Left renal pelvis (tissue), 4 donors: ENCODE results near the gene GJD4. TPM values are rescaled to one million over a fixed set of nuclear protein-coding genes. Genes with fewer than 3 reads are reported as not detected.

ENCODE experiments used
- DNase-seq, 4 donors: peaks; one replicate each; pipeline ENCODE4 v3.0.0-alpha.2; 2013; ENCODE audit warnings: low read depth in 4 of 4, low spot score in 3 of 4
- polyA plus RNA-seq, 4 donors: library from polyadenylated mRNA; unstranded; fragments of 120-200 nt; gene quantifications; one replicate each; pipeline ENCODE4 v1.2.1, GENCODE V29; 2013; ENCODE audit not compliant: insufficient read length in 4 of 4

GJD4 gene
- polyA plus RNA-seq, 4 donors: 0.17 TPM; not detected in 3

DNA sequence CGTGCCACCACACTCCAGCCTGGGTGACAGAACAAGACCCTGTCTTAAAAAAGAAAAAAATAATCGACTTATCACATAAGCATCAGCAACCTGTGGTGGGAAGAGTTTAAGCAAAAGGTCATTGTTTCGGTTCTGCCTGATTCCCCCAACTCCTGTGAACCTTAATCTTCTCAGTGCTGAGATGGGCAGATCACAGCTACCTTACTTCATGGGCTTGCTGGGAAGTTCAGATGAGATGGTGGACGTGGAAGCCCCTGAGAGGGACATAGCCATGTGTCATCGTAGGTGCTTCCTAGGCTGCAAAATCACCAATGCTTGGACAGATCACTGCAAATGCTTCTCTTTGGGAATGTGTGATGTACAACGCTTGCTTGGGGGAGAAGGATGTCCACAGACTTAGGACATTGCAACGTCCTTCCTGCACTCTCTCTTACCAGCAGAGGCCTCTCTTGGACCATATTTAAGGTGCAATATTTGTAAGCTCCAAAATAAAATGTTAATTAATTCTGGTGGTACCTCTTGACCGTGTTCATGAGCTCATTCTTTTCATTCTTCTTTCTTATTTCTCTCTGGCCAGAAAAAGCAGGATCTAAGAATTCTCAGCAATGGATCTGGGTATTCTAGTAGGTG lies 8.6 kb downstream of the GJD4 start:
- no peak for DNase-seq

DNA sequence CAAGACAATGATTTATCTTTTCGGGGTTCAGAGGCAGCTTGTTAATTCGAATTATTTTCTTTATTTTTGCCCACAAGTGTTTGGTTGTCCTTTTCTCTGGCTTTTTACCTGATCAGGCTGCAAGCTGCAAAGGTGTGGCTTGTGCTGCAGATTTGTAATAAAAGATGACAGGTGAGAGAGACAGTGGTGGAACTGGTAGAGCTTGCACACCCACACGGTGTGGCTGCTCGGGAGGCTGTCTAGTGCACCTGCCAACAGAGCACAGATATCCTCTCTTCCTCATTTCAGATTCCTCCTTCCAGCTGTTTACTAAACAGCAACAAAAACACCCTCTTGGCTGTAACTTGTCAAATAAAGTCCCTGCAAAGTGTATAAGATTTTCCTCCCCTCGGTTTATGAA lies 9.2 kb downstream of the GJD4 start:
- DNase-seq: no peak

DNA sequence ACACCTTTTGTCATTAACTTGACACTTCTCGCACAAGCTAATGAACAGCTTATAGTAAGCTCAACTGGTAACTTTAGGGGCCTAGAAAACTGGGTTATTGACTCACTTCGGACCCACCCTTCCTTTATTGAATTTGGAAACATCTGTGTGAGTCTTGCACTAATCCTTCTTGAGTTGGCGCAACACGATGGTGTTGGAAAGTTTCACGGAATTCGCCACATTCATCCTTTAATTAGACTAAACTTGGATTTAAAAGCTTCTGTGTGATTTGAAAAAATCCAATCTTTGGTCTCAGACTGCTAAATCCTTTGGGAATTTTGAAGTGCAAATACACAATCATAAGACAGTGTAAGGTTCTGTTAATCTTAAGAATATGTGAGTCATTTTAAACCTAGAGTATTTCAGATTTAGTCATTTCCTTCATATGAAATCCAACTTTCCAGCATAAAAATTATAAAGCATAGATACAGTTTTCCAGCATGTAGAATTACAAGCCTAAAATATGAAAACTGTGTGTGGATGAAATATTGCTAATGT lies 21.9 kb downstream of the GJD4 start:
- no peak for DNase-seq

DNA sequence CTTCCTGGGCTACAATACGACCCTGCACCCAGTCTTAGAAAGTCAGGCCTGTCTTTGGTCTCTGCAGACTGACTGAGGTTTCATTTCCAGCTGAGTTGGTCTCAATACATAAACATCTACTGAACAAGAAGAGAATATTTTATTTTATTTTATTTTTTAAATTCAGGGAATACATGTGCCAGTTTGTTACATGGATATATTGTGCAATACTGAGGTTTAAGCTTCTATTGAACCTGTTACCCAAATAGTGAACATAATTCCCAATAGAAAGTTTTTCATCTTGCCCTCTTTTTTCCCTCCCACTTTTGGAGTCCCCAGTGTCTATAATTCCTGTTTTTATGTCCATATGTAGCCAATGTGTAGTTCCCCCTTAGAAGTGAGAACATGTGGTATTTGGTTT lies 26.3 kb downstream of the GJD4 start:
- no peak for DNase-seq

DNA sequence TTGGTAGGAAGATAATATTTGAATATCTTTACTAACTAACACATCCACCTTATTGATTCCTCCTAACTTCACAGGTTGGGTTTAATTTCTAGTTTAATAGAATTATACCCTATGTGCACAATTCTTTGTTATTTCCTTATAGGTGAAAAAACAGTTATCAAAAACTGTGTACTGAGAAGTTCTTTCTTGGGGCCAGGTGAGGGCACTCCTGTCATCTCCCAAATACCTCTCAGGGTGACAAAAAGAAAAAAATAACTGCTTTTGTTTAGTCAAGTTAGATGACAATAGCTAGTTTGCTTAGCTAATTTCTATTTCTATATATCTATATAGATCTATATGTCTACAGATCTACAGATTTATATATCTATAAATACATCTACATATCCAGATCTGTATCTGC lies 26.9 kb downstream of the GJD4 start:
- no peak for DNase-seq

DNA sequence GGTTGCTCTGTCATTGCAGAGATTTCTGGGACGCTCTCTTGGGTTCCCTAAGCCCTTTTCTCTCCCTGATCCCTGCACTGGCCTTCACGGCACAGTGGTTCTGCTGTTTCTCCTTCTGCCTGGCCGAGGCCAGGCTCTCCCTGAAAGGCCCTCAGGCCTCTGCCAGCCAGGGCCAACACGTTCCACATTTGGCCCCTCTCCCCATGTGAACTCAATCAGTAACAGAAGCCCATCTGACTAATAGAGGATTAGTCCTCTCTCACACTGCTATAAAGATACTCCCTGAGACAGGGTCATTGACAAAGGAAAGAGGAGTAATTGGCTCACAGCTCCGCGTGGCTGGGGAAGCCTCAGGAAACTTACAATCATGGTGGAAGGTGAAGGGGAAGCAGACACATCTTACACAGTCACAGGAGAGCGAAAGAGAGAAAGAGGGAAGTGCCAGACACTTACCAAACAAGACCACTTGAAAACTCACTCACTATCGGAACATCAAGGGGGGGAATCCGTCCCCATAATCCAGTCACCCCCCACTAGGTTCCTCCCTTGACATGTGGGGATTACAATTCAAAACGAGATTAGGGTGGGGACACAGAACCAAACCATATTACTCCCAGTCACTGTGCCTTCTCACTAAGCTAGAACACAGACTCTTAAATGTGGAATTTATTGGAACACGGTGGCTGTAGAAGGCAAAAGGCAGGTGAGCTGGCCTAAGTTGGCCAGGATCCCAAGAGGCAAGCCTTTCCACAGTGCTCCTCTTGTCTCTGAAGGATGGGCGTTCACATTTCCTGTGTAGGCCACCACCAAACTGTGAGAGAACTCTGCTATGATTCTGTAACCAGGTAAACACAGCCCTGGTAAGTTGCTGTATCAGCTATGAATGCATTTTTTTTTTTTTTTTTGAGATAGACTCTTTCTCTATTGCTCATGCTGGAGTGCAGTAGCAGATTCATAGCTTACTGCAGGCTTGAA lies 28.2 kb downstream of the GJD4 start:
- no peak for DNase-seq

DNA sequence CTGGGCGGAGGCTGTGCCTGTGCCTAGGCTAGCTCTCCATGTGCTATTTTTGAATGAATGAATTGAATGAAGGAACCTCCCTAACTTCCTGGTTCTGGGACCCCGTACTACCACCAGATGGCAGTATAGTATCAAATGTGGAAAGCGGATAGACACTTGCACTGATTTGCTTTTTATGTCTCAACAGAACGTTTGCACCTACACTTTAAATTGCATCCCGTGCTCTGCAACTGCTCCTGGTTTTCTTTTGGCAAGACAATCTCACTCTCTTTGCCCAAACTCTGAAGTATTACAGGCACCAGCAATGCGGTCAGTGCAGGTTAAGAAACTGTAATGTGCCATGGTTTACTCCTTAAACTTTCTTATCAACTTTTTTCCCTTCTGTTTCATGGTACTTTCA lies 30.4 kb downstream of the GJD4 start:
- DNase-seq: no peak

DNA sequence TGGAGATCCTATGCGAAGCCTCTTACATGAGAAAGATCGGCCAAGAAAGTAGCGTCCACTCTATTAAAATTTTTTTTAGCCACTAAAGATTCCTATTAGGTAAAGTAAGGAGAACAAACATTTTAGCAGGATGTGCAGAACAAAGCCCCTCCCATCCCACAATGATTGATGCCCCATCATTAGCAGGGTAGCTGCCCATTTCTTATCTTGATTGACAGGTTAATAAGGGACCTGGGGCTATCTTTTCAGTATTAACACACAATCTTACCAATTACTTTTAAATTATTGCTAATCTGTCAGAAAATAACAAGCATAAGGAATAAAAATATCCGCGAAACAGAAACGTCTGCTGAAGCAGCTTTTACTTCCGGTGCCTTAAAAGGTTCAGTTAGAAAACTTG lies 31.8 kb downstream of the GJD4 start:
- DNase-seq: no peak

DNA sequence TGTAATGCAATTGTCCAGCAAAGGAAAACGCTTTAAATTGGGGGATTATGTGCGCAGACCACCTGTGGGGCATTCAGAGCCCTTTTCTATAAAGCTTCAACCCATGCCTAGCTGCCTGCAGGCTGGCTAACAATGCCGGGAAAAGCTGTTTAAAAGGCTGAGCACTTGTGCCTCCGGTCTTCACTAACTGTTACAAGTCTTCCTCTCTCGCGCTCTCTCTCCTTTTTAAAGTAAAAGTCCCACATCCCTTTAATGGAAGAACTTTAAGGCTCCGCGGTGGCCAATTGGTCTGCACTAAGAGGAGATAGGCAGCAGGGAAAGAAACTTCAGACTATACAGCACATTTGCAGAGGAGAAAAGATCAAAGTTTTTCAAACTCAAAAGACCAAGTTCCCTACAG lies 32.3 kb downstream of the GJD4 start:
- DNase-seq: no peak

DNA sequence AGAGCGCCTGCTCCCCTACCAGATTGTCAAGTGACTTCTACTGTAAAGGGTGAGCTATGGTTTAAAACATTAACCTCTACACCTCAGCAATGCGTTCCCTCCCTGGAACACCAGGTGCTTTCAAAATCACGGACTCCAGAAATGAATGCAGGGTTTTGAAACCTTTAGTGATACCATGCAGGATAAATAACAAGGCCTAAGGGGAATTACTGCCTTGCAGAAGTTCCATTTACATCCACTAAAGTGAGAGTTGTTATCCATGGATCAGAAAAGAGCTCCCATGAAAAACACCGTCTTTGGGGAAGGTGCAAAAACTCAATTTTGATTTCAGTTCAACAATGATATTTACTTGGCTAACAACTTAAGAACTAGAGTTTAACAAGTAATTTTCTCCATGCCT lies 33.0 kb downstream of the GJD4 start:
- DNase-seq: no peak

DNA sequence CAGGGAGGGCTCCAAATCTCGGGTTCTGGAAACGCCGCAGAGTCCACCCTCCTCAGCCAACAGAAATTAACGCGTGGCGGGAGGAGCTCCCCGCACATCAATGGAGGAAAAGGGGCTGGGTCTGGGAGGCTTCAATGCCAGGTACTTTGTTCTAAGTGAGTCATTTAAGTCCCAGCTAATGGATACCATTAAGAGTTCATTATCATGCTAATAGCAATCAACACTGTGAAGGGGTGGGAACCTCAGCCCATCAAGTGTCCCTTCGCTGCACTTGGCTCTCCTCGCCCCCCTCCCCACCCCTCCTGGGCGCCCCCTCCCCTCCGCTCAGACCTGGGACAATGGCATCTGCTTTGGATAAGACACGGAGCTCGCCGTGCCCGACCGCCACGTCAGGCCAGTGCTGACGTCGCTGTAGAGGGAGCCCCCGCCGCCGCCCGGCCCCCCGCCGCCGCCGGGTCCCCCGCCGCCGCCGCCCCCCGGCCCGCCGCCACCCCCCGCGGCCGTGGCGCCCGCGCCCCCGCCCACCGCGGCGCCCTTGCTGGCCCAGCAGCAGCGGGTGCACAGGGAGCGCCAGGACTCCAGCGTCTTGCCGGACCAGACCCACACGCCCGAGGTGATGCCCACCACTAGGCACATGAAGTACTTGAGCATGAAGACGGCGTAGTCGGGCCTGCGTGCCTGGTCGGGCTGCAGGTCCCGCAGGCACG lies 34.0 kb downstream of the GJD4 start:
- DNase-seq: no peak

DNA sequence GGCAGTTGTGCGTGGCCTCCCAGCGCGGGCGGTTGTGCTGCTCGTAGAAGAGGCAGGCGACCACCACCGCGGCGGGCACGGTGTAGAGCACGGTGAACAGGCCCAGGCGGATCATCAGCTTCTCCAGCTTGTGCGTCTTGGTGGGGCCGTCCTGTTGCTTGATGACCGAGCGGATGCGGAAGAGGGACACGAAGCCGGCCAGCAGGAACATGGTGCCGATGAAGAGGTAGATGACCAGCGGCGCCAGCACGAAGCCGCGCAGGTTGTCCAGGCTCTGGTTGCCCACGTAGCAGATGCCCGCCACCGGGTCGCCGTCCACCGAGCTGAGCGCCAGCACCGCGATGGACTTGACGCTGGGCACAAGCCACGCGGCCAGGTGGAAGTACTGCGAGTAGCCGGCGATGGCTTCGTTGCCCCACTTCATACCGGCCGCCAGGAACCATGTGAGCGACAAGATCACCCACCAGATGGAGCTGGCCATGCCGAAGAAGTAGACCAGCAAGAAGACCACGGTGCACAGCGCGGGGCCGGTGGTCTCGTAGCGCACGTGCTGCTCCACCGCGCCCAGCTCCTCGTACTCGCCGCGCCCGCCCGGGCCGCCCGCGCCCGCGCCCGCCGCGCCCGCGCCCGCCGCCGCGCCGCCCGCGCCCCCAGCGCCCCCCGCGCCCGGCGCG lies 34.7 kb downstream of the GJD4 start:
- DNase-seq: no peak

DNA sequence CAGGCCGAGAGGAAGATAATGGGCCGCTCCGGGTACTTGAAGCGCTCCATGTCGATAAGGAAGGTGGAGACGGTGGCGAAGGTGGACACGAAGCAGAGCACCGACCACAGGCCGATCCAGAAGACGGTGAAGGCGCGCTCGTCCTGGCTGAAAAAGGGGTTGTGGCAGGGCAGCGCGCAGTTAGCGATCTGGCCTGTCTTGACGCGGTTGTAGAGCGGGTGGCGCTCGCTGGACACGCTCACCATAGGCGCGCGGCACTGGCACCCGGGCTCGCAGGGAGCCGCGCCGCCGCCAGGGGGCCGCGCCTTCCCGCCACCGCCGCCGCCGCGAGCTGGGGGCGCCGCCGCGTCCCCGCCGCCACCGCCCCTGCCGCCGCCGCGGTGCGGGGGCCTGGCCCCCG lies 35.3 kb downstream of the GJD4 start:
- no peak for DNase-seq

DNA sequence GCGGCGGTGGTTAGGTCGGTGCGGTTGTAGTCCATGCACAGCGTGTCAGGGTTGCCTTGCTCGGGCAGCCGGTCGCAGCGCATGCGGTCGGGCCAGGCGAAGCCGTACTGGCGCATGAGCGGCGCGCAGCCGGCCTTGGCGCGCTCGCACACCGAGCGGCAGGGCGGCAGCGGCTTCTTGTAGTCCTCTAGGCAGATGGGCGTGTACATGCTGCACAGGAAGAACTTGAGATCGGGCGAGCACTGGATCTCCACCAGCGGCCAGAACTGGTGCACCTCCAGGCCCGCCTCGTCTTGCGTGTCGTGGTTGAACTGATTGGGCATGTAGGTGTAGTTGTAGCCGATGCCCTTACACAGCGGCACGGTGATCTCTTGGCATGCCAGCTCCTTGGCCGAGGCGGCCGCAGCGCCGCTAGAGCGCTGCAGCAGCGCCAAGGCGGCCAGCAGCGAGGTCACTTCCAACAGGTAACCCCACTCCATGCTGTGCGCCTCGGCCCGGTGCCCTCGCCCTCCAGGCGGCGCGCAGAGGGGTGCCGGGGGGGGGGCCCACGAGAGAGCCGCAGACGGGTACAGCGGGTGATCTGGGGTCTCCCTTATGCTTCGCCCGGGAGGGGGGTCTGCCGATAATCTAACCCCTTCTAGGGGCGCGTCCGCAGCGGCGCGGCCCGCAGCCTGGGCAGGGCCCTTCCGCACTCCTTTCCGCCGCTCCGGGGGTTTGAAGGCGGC lies 36.0 kb downstream of the GJD4 start:
- no peak for DNase-seq

DNA sequence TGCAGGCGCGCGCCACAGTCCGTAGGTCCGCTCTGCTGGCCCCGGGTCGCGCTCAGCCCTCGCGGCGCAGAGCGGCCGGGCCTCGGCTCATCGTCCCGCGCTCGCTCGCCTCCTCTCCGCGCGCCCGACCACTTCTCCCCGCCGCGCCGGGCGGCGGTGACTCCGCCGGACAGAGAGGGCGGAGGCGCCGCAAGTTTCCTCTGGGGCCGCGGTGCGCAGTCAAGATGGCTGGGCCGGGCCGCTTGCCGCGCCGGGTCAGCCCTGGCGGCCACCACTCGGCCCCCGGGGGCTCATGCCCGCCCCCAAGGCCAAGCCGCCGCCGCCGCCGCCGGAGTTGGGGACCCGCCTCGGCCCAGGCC lies 36.5 kb downstream of the GJD4 start:
- DNase-seq: no peak

DNA sequence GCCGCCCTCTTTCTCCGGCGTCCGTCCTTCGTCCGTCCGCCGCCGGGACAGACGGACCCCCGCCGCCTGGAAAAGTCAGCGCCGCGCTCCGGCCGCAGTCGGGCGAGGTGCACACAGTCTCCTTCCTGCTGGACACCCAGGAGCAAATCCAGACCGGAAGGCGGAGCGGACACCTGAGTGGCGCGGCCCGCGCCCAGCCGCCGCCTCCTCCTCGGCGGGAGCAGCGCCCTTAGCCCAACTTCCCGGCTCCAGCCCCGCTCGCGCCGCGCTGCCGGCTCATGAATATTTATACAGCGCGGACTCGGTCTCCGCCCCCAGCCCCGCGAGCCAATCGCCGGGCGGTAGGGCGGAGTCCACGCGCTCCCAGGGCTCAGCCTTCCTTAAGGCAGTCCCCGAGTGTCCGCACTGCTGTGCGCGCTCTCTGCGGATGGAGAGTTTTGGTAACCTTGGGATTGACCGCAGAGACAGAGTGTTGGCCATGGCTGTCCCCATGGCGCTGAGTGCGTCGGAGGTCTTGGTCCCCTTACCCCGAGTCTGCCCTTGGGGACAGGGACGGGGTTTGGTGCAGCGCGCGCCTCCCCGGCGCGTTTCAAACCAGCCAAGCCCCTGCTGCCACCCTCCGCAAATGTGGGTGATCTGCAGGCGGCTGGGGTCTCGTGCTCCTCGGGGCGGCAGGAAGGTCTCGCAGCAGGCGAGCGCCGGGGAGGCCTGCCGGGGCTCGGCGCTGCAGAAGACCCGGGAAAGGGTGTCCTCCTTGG lies 37.1 kb downstream of the GJD4 start, which contains the start of gene FZD8:
Gene FZD8, minus strand, starts transcription at position 262 of the 758 bp plus-strand sequence. CDS start 867 bp downstream, outside the sequence.
- DNase-seq: peak; percentile 85 to 89 (median 87)

DNA sequence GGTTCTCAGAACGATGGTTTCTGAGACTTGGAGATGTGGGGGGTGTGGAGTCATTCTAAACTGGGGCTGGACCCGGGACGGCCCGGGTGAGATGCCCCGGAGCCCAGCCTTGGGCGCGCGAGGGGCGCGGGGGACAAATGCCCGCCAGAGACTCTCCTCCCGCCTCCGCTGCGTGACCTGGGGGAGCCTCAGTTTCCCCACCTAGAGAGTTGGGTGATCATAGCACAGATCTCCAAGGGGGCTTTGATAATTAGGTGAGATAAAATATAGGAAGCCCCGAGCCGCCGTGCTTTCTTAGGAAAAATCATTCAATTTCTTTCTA lies 37.6 kb downstream of the GJD4 start:
- no peak for DNase-seq

DNA sequence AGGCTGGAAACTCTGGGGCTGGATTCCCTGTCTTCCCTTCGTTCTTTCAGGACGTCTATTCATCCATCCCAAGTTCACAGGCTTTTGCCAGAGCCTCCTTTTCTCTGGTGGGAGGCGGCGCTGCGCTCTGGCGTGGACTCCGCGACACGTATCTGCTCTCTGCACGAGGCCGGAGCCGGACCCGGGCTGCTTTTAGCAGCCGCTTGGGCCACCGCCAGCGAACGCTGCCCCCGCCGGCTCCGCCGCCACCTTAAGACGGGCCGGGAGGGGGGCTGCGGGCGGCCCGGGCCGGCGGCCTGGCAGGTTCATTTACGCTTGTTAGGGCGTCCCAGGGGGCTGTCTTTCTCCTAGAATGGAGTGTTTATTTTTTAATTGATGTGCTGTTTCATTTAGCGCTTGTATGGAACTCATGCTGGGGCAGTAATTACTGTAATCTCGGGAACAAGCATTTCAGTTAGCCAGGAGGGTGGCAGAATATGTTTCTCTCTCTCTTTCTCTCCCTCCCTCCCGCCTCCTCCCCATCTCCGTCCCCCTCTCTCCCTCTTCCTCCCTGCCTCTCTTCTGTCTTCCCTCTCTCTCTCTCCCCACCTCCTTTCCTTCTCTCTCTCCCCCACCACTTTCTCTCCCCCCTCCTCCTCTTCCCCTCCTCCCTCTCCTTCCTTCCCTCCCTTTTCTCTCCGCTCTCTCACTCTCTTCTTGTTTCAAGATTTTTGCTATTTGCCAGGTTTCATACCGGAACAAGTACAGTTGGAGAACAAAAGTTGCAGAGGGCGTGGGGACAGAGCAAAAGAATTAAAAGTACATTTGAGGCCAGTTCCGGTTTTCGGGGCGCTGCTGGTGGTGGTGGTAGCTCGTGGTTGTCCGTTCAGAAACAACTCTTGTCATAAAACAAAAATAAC lies 38.3 kb downstream of the GJD4 start:
- no peak for DNase-seq
